ENCODE measurements around the gene IGF2R. TPM values are rescaled to one million over a fixed set of nuclear protein-coding genes. Genes with fewer than 3 reads are reported as not detected.

Gene IGF2R
- total and polyA plus RNA-seq, 2 donors (not counting 1 experiment from before 2014, with no cell fraction given) = 9.5 to 53.3 TPM

- Histone ChIP-seq H3K27me3 (replicated peaks in 1 of 4; ENCODE audit: control extremely low read depth in 1 of 4, control insufficient read depth in 3 of 4, insufficient read depth in 4 of 4, low read length in 3 of 4) (no peaks in the 10 kb centered on the region), H3K27ac (ENCODE audit: low read length in 2 of 2) (peak overlapping the region in 1 of 2 donors; percentile 6), H3K9me3 (ENCODE audit: control extremely low read depth in 1 of 3, control insufficient read depth in 2 of 3, insufficient read depth in 1 of 3, low read length in 2 of 3) (peaks cover 0 to 6% (median 0%) of the 10 kb centered on the region in 3 donors), H3K4me3 (ENCODE audit: control extremely low read depth in 1 of 5, extremely low read depth in 1 of 5, insufficient read depth in 1 of 5, low read depth in 2 of 5, low read length in 4 of 5) (peak overlapping the region in 1 of 5 experiments; percentile 23), H3K79me2 (ENCODE audit: control insufficient read depth, insufficient read depth, low read length) (peaks cover 4% of the 10 kb centered on the region), H3K36me3 (replicated peaks in 1 of 2; ENCODE audit: control extremely low read depth in 1 of 2, control insufficient read depth in 1 of 2, extremely low read depth in 1 of 2, insufficient read depth in 2 of 2, low read length in 1 of 2) (peaks cover 2 to 51% of the 10 kb centered on the region in 2 experiments), H2AFZ (ENCODE audit: insufficient read depth, low read depth, low read length, poor library complexity, severe bottlenecking) (no peak overlapping the region), H3K9ac (ENCODE audit: low read length) (no peak overlapping the region), H3K4me1 (ENCODE audit: control insufficient read depth in 2 of 2, insufficient read depth in 2 of 2, low read length in 2 of 2) (peaks cover 29 to 48% of the 10 kb centered on the region in 2 donors), H4K20me1 (ENCODE audit: control insufficient read depth, insufficient read depth, low read length, poor library complexity, severe bottlenecking) (no peaks in the 10 kb centered on the region), H3K4me2 (replicated peaks; ENCODE audit: low read depth, low read length, poor library complexity, severe bottlenecking) (peak overlapping the region; percentile 69)
- Mint-ChIP-seq H3K4me3 (peak overlapping the region; percentile 68), H3K27ac (peak overlapping the region; percentile 65), H3K27me3 (no peaks in the 10 kb centered on the region), H3K9me3 (ENCODE audit: insufficient read depth) (no peaks in the 10 kb centered on the region), H3K4me1 (peaks cover 39% of the 10 kb centered on the region)
- intact Hi-C loops (cut with micrococcal nuclease) = no loop called here
- no peak for TF ChIP-seq CTCF (IDR thresholded peaks at IDR 0.05)
- TF ChIP-seq EZH2 (IDR thresholded peaks at IDR 0.05; ENCODE audit: borderline replicate concordance, insufficient read depth, low read depth, low read length, poor library complexity, severe bottlenecking) = no peak
- WGBS (ENCODE audit: insufficient coverage) = 37% methylated on average over 11 of the region's 11 CpGs
- ChIA-PET CTCF (no interaction called here), POLR2A (no interaction called here)
- ATAC-seq (ENCODE audit: low read depth) = no peak
- peak; percentile 55 for DNase-seq
Observed at GRCh38 chr6:160070427-160070826, 101.5 kb downstream of the IGF2R start.

- TF ChIP-seq EZH2 (IDR thresholded peaks at IDR 0.05; ENCODE audit: borderline replicate concordance, insufficient read depth, low read depth, low read length, poor library complexity, severe bottlenecking) = no peak
- no peak for TF ChIP-seq CTCF (IDR thresholded peaks at IDR 0.05)
- H3K4me3 Mint-ChIP-seq = peak overlapping the region; percentile 68
- peak overlapping the region; percentile 65 for H3K27ac Mint-ChIP-seq
Observed at GRCh38 chr6:160070831-160071230, 101.9 kb downstream of the IGF2R start.

More at GRCh38 chr6:160070831-160071230, 101.9 kb downstream of the IGF2R start:
- Histone ChIP-seq H3K9me3 (ENCODE audit: control extremely low read depth in 1 of 3, control insufficient read depth in 2 of 3, insufficient read depth in 1 of 3, low read length in 2 of 3) (peaks cover 0 to 6% (median 0%) of the 10 kb centered on the region in 3 donors), H3K4me1 (ENCODE audit: control insufficient read depth in 2 of 2, insufficient read depth in 2 of 2, low read length in 2 of 2) (peaks cover 29 to 48% of the 10 kb centered on the region in 2 donors), H3K36me3 (replicated peaks in 1 of 2; ENCODE audit: control extremely low read depth in 1 of 2, control insufficient read depth in 1 of 2, extremely low read depth in 1 of 2, insufficient read depth in 2 of 2, low read length in 1 of 2) (peaks cover 2 to 55% of the 10 kb centered on the region in 2 experiments), H3K4me2 (replicated peaks; ENCODE audit: low read depth, low read length, poor library complexity, severe bottlenecking) (peak overlapping the region; percentile 69), H2AFZ (ENCODE audit: insufficient read depth, low read depth, low read length, poor library complexity, severe bottlenecking) (no peak overlapping the region), H3K27me3 (replicated peaks in 1 of 4; ENCODE audit: control extremely low read depth in 1 of 4, control insufficient read depth in 3 of 4, insufficient read depth in 4 of 4, low read length in 3 of 4) (no peaks in the 10 kb centered on the region), H3K4me3 (ENCODE audit: control extremely low read depth in 1 of 5, extremely low read depth in 1 of 5, insufficient read depth in 1 of 5, low read depth in 2 of 5, low read length in 4 of 5) (no peak overlapping the region), H3K9ac (ENCODE audit: low read length) (no peak overlapping the region), H4K20me1 (ENCODE audit: control insufficient read depth, insufficient read depth, low read length, poor library complexity, severe bottlenecking) (no peaks in the 10 kb centered on the region), H3K27ac (ENCODE audit: low read length in 2 of 2) (peak overlapping the region in 1 of 2 donors; percentile 6), H3K79me2 (ENCODE audit: control insufficient read depth, insufficient read depth, low read length) (peaks cover 4% of the 10 kb centered on the region)
- ATAC-seq (ENCODE audit: low read depth) (no peak), DNase-seq (no peak)
- POLR2A ChIA-PET = no interaction called here
- Mint-ChIP-seq H3K4me1 (peaks cover 39% of the 10 kb centered on the region), H3K9me3 (ENCODE audit: insufficient read depth) (no peaks in the 10 kb centered on the region), H3K27me3 (no peaks in the 10 kb centered on the region)
- intact Hi-C loops (cut with micrococcal nuclease) = no loop called here
- CTCF ChIA-PET = no interaction called here
- 100% methylated on average over 2 of the region's 2 CpGs for WGBS (ENCODE audit: insufficient coverage)
